Ovary (tissue), 3 donors: ENCODE data around the gene KAT6B.

ENCODE experiments used
- CTCF ChIP-seq, 3 donors: fragments of 450-650 bp in 2 of 3; fragments of 200-600 bp in 1 of 3; IDR thresholded peaks; one replicate each; pipeline versions ENCODE4 v1.5.1 to v1.8.0; 2016 to 2022; ENCODE audit warnings: antibody characterized with exemption in 3 of 3, mild to moderate bottlenecking in 1 of 3
- POLR2A ChIP-seq: fragments of 450-650 bp; IDR thresholded peaks from one replicate; pipeline ENCODE4 v1.6.1; 2017; ENCODE audit warnings: antibody characterized with exemption, mild to moderate bottlenecking, moderate library complexity
- donor health status: DM: no; HTN: no; CAD: no.

- TF ChIP-seq CTCF (IDR thresholded peaks at IDR 0.05) (no peak), POLR2A (no peak)
Measured at GRCh38 chr10:74889662-74889998, 63.2 kb downstream of the KAT6B start.
